Loucy (cell line): ENCODE data around the gene EFR3B.

Experiments
- H2AFZ ChIP-seq: fragments of 200-600 bp; sonication (generic); 2 replicates; pipeline ENCODE4 v1.6.0; 2016; ENCODE audit warnings: antibody characterized with exemption, mild to moderate bottlenecking, low read length, moderate library complexity
- H3F3A ChIP-seq: fragments of 200-600 bp; 2 replicates; pipeline ENCODE4 v1.6.0; 2016; ENCODE audit warnings: antibody characterized with exemption, low read depth, mild to moderate bottlenecking
- H3K27me3 ChIP-seq: fragments of 200-600 bp; sonication (generic); 2 replicates; pipeline ENCODE4 v1.6.1; 2014; ENCODE audit warnings: low read length, mild to moderate bottlenecking; ENCODE audit not compliant: insufficient read depth, poor library complexity, severe bottlenecking
- H3K36me3 ChIP-seq: fragments of 200-600 bp; sonication (generic); 2 replicates; pipeline ENCODE4 v1.6.1; 2016; ENCODE audit warnings: low read length; ENCODE audit not compliant: insufficient read depth
- H3K4me1 ChIP-seq: fragments of 200-600 bp; sonication (generic); 2 replicates; pipeline ENCODE4 v1.5.1; 2014; ENCODE audit warnings: low read length, mild to moderate bottlenecking; ENCODE audit not compliant: insufficient read depth, poor library complexity, severe bottlenecking
- H3K4me2 ChIP-seq: fragments of 200-600 bp; sonication (generic); 2 replicates; pipeline ENCODE4 v1.6.0; 2014; ENCODE audit warnings: antibody characterized with exemption, low read length, low read depth, mild to moderate bottlenecking; ENCODE audit not compliant: poor library complexity, severe bottlenecking
- H3K4me3 ChIP-seq: fragments of 200-600 bp; sonication (generic); 2 replicates; pipeline ENCODE4 v1.5.1; 2014; ENCODE audit warnings: low read length, mild to moderate bottlenecking, mixed read lengths; ENCODE audit not compliant: poor library complexity, severe bottlenecking
- H3K79me2 ChIP-seq: fragments of 200-600 bp; sonication (generic); 2 replicates; pipeline ENCODE4 v1.6.1; 2014; ENCODE audit warnings: low read length; ENCODE audit not compliant: insufficient read depth
- H3K9ac ChIP-seq: fragments of 200-600 bp; sonication (generic); 2 replicates; pipeline ENCODE4 v1.6.0; 2014; ENCODE audit warnings: mild to moderate bottlenecking, low read depth, low read length, moderate library complexity; ENCODE audit not compliant: poor library complexity, severe bottlenecking
- H3K9me2 ChIP-seq: fragments of 200-600 bp; sonication (generic); replicated peaks from 2 replicates; pipeline ENCODE4 v1.6.1; 2016; ENCODE audit warnings: low read depth, low read length, mixed read lengths
- H3K9me3 ChIP-seq: fragments of 200-600 bp; sonication (generic); 2 replicates; pipeline ENCODE4 v1.6.1; 2014; ENCODE audit warnings: mild to moderate bottlenecking, antibody characterized with exemption, low read length, low read depth; ENCODE audit not compliant: insufficient read depth
- H4K20me1 ChIP-seq: fragments of 200-600 bp; sonication (generic); 2 replicates; pipeline ENCODE4 v1.6.0; 2014; ENCODE audit warnings: antibody characterized with exemption, low read length, mild to moderate bottlenecking; ENCODE audit not compliant: insufficient read depth, poor library complexity, severe bottlenecking
- EZH2phosphoT487 ChIP-seq: fragments of 200-600 bp; IDR thresholded peaks from 2 replicates; pipeline ENCODE4 v1.6.1; 2018; ENCODE audit warnings: antibody characterized with exemption, mild to moderate bottlenecking, moderate library complexity, borderline replicate concordance
- TF ChIP-seq, protein P1 (sequence below): fragments of 200-600 bp; sonication (generic); conservative IDR thresholded peaks from 2 replicates; pipeline ENCODE4 v1.5.1; 2014; ENCODE audit warnings: mild to moderate bottlenecking, antibody characterized with exemption, low read length

Gene EFR3B

DNA sequence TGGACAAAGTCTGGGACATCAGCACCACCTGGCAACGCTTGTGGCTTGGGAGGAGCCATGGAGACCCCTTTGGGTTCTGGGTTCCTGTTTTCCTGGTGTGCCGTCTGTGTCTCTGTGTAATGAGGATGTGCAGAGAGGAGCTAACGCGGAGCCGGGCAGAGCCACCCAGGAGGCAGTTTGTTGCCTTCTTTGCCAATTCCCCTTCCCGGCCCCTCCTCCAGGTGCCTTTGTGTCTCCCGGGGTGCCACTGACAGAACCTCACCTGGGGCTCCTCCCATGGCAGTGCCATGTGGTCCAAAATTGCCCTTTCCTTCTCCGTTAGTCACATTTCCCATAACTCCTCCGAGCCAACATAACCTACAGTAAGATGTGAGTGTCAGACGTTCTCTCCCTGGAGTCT is 113.5 kb downstream of the EFR3B start:
- H3K4me1 ChIP-seq: no peaks in the 10 kb centered on the region
- no peaks in the 10 kb centered on the region for H3K27me3 ChIP-seq
- H4K20me1 ChIP-seq: no peaks in the 10 kb centered on the region
- H3K9ac ChIP-seq: no peak overlapping the region
- no peak overlapping the region for H3K4me3 ChIP-seq
- no peaks in the 10 kb centered on the region for H3K36me3 ChIP-seq
- TF ChIP-seq, protein P1, sequence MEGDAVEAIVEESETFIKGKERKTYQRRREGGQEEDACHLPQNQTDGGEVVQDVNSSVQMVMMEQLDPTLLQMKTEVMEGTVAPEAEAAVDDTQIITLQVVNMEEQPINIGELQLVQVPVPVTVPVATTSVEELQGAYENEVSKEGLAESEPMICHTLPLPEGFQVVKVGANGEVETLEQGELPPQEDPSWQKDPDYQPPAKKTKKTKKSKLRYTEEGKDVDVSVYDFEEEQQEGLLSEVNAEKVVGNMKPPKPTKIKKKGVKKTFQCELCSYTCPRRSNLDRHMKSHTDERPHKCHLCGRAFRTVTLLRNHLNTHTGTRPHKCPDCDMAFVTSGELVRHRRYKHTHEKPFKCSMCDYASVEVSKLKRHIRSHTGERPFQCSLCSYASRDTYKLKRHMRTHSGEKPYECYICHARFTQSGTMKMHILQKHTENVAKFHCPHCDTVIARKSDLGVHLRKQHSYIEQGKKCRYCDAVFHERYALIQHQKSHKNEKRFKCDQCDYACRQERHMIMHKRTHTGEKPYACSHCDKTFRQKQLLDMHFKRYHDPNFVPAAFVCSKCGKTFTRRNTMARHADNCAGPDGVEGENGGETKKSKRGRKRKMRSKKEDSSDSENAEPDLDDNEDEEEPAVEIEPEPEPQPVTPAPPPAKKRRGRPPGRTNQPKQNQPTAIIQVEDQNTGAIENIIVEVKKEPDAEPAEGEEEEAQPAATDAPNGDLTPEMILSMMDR: no peak
- no peak overlapping the region for H3K4me2 ChIP-seq
- no peaks in the 10 kb centered on the region for H3K9me3 ChIP-seq
- H2AFZ ChIP-seq: no peak overlapping the region
- H3K79me2 ChIP-seq: no peaks in the 10 kb centered on the region
- no peaks in the 10 kb centered on the region for H3F3A ChIP-seq
- no peaks in the 10 kb centered on the region for H3K9me2 ChIP-seq

DNA sequence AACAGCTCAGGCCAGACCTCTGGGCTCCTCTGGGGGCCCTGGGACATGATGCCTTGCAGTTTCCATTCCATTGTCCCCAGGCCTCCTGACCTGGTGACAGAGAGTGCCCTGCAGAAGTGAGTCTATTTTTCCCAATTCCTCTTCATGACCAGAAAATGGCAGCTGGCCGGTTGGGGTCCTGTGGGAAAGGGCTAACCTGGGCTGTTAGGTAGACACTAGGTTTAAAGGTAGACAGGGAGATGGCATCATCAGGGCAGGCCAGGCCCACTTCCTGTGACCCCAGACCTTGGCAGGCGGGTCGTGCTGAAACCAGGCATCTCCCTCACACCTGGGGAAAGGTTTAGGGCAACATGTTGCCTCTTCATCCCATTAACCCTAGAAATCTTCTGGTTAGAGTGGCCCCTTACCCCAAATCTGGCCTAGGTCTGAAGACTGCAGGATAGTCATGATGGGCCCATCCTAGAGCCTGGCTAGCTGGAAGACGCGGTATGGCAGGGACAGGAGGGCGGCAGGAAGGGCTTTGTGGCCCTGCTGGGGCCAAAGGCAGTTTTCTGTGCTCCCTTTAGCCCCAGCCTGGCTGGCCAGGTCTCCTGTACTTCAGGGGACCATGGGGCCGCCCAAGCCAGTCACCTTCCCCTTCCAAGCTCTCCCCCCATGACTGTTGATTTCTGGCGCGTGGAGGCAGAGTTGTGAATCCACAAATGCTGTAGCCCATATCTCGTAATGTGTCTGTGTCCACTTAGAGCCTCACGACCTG is 116.4 kb downstream of the EFR3B start:
- TF ChIP-seq, protein P1: no peak
- no peak for TF ChIP-seq EZH2phosphoT487
- Histone ChIP-seq H4K20me1 (no peaks in the 10 kb centered on the region), H3K9me2 (no peaks in the 10 kb centered on the region), H3K9ac (no peak overlapping the region), H3K9me3 (no peaks in the 10 kb centered on the region), H3K36me3 (no peaks in the 10 kb centered on the region), H3K27me3 (no peaks in the 10 kb centered on the region), H3K4me1 (no peaks in the 10 kb centered on the region), H3K4me3 (no peak overlapping the region), H3K79me2 (no peaks in the 10 kb centered on the region), H3F3A (no peaks in the 10 kb centered on the region), H3K4me2 (no peak overlapping the region), H2AFZ (no peak overlapping the region)

DNA sequence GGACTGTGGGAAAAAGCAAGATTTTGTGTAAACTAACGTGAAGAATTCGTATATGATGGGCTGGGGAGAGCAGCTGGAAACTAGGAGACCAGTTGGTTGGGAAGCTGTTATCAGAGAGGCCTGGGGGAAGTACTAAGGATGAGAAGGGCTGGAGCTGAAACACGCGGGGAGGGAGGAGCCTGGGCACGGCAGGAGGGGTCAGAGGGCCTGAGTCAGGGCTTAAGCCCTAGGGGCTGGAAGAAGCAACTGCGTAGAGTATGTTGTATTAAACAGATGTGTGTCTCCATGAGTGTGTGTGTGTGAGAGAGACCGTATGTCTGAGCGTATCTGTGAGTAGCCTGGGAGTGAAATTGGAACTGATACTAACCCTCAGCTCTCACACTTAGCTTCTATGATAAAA is 118.1 kb downstream of the EFR3B start:
- H3K4me3 ChIP-seq: no peak overlapping the region
- no peak overlapping the region for H2AFZ ChIP-seq
- no peak overlapping the region for H3K9ac ChIP-seq
- H3K4me2 ChIP-seq: no peak overlapping the region
- H3K9me3 ChIP-seq: no peaks in the 10 kb centered on the region
- no peaks in the 10 kb centered on the region for H3F3A ChIP-seq
- no peaks in the 10 kb centered on the region for H4K20me1 ChIP-seq
- TF ChIP-seq EZH2phosphoT487: no peak
- TF ChIP-seq, protein P1: no peak; the same call in 1 of the 2 replicates
- H3K27me3 ChIP-seq: no peaks in the 10 kb centered on the region
- no peaks in the 10 kb centered on the region for H3K9me2 ChIP-seq
- no peaks in the 10 kb centered on the region for H3K36me3 ChIP-seq
- H3K4me1 ChIP-seq: no peaks in the 10 kb centered on the region
- no peaks in the 10 kb centered on the region for H3K79me2 ChIP-seq
